IPS-18c (cell line): ENCODE data around the gene P2RX7.
"Not testable (repeated sequence)": the region's sequence is repeated elsewhere in the genome, so short reads cannot be mapped to it uniquely, and the experiment has no call there.

ENCODE experiments used
- H3K4me3 ChIP-seq: 2 replicates; pipeline ENCODE4 v1.7.0; 2013; ENCODE audit warnings: low read depth, mild to moderate bottlenecking, low read length, moderate library complexity; ENCODE audit not compliant: insufficient read depth
- H3K9me3 ChIP-seq: one replicate; pipeline ENCODE4 v1.6.1; 2013; ENCODE audit warnings: mild to moderate bottlenecking, low read length, moderate library complexity; ENCODE audit not compliant: control insufficient read depth, insufficient read depth

Gene P2RX7

DNA sequence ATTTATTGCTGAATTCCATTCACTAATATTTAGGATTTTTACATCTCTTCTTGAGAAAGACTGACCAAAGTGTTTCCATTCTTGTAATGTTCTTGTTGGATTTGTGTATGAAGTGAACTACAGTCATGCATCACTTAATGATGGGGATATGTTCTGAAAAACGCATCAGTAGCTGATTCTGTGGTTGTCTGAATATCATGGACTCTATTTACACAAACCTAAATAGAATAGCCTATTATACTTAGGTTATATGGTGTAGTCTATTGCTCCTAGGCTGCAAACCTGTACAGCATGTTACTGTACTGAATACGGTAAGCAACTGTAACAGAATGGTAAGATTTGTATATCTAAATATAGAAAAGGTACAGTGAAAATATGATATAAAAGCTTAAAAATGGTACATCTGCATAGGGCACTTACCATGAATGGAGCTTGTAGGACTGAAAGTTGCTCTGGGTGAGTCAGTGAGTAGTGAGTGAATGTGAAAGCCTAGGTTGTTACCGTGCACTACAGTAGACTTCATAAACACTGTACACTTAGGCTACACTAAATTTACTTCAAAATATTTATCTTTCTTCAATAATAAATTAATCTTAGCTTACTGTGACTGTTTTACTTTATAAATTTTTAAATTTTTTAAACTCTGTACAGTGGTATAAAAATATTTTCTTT is 49.7 kb downstream of the P2RX7 start:
- no peaks in the 10 kb centered on the region for H3K9me3 ChIP-seq
- H3K4me3 ChIP-seq: no peak overlapping the region

- Histone ChIP-seq H3K9me3 (no peaks in the 10 kb centered on the region), H3K4me3 (no peak overlapping the region)
These were observed 51.7 kb downstream of the P2RX7 start for GRCh38 chr12:121184425-121184824.

DNA sequence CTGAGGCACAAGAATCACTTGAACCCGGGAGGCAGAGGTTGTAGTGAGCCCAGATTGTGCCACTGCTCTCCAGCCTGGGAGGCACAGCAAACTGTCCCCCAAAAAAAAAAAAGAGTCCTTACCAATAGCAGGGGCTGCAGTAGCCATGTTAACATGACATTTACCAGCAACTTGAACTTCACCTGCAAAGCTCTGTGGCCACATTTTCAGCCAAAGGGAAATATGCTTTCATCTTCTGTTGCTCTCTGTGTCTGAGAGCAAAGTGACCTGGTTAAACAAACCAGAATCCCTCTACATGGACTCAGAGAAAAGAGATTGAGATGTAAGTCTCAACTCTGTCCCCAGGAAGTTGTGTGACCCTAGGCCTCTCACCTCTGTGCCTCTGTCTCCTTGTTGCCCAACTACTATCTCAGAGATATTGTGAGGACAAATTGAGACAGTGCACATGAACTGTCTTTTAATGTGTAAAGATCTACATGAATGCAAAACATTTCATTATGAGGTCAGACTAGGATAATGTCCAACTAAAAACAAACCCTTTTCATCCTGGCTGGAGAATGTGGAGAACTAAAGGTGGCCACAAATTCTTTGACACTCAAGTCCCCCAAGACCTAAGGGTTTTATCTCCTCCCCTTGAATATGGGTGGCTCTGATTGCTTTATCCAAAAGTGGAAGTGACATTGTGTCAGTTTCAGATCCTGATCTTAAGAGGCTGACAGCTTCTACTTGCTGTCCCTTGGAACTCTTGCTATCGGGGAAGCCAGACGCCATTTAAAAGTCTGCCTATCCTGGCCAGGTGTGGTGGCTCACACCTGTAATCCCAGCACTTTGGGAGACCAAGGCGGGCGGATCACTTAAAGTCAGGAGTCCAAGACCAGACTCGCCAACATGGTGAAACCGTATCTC is 52.6 kb downstream of the P2RX7 start:
- Histone ChIP-seq H3K9me3 (no peaks in the 10 kb centered on the region), H3K4me3 (no peak overlapping the region)

GRCh38 chr12:121186826-121187225 is 54.1 kb downstream of the P2RX7 start:
- Histone ChIP-seq H3K9me3 (no peaks in the 10 kb centered on the region), H3K4me3 (no peak overlapping the region)

DNA sequence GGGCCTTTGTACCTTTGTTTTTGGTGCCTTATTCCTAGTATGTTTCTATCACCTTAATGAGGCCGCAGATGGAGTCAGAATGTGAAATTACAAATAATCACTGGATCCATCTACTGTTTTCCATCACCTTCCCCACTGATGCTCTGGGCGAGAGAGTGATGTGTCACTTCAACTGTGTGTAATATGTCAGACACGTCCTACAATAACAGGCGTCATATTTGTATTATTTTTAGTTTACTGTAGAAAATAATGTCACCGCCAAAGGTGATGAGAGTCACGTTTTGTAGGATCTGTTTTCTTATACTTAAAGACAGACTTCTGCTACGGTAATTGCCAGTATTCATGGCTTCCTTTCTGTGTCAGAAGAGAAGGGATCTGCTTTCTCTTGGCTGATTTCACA is 54.8 kb downstream of the P2RX7 start:
- no peaks in the 10 kb centered on the region for H3K9me3 ChIP-seq
- no peak overlapping the region for H3K4me3 ChIP-seq

DNA sequence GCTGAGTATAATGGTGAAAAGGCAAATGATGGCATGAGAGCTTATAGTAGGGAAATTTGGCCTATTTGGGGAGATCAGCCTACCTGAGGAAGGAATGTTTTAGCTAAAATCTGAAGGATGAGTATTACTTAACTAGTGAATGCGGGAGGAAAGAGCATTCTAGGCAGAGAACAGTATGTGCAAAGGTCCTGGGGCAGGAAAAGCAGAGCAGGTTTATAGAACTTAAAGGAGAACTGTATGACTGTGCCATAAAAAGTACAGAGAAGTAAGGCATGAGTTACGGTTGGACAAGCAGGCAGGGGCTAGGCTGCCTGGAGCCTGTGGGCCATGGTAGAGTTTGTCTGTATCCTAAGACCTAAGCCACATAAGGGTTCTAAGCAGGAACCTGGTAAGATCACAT is 55.6 kb downstream of the P2RX7 start:
- Histone ChIP-seq H3K9me3 (no peaks in the 10 kb centered on the region), H3K4me3 (no peak overlapping the region)

GRCh38 chr12:121189131-121189530 is 56.5 kb downstream of the P2RX7 start:
- Histone ChIP-seq H3K4me3 (no peak overlapping the region), H3K9me3 (no peaks in the 10 kb centered on the region)

- H3K9me3 ChIP-seq: no peaks in the 10 kb centered on the region
- H3K4me3 ChIP-seq: no peak overlapping the region
These were observed 57.0 kb downstream of the P2RX7 start for GRCh38 chr12:121189619-121190155.

DNA sequence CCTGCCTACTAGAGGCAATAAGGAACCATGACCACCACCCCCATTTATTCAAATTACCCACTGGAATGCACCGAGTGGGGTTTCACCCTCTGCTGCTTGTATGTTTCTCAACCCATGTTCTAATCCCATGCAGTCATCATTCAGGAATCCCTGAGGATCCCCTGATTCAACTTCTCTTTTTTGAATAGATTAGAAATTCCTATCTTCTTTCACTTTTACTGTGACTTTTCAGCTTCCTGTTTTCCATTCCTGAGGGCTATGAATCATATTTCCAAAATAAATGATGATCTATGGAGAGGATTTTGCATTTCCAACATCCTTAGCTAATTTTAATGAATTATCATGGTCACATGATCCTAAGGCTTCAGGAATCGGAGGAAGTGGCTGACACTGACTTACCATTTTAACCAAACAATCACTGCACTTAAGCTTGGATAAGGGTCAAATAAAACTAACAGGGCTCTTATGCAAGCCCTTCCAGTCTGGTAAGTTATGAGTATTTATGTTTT is 57.9 kb downstream of the P2RX7 start:
- H3K4me3 ChIP-seq: no peak overlapping the region
- H3K9me3 ChIP-seq: no peaks in the 10 kb centered on the region

DNA sequence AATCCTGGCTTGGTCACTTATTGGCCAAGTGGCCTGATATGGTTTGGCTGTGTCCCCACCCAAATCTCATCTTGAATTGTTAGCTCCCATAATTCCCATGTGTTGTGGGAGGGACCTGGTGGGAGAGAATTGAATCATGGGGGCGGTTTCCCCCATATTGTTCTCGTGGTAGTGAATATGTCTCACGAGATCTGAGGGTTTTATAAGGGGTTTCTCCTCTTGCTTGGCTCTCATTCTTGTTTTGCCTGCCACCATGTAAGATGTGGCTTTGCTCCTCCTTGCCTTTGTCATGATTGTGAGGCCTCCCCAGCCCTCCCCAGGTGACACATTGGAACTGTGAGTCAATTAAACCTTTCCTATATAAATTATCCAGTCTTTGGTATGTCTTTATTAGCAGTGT is 58.5 kb downstream of the P2RX7 start:
- H3K4me3 ChIP-seq: no peak overlapping the region
- H3K9me3 ChIP-seq: no peaks in the 10 kb centered on the region

GRCh38 chr12:121196902-121197301 is 64.2 kb downstream of the P2RX7 start:
- Histone ChIP-seq H3K4me3 (no peak overlapping the region), H3K9me3 (no peaks in the 10 kb centered on the region)

- no peak overlapping the region for H3K4me3 ChIP-seq
- H3K9me3 ChIP-seq: no peaks in the 10 kb centered on the region
These were observed 66.3 kb downstream of the P2RX7 start for GRCh38 chr12:121198949-121199348.

DNA sequence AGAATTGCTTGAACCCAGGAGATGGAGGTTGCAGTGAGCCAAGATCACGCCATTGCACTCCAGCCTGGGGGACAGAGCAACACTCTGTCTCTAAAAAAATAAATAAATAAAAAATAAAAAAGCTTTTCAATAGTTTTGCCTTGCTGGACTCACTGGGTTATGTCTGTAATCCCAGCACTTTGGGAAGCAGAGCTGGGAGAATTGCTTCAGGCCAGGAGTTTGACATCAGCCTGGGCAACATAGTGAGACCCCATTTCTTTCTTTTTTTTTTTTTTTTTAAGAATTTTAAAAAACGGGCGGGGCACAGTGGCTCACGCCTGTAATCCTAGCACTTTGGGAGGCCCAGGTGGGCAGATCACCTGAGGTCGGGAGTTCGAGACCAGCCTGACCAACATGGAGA is 68.5 kb downstream of the P2RX7 start:
- not testable (repeated sequence) for H3K9me3 ChIP-seq, H3K4me3 ChIP-seq

- Histone ChIP-seq H3K9me3 (no peaks in the 10 kb centered on the region), H3K4me3 (no peak overlapping the region)
These were observed 70.0 kb downstream of the P2RX7 start for GRCh38 chr12:121202407-121203355.

DNA sequence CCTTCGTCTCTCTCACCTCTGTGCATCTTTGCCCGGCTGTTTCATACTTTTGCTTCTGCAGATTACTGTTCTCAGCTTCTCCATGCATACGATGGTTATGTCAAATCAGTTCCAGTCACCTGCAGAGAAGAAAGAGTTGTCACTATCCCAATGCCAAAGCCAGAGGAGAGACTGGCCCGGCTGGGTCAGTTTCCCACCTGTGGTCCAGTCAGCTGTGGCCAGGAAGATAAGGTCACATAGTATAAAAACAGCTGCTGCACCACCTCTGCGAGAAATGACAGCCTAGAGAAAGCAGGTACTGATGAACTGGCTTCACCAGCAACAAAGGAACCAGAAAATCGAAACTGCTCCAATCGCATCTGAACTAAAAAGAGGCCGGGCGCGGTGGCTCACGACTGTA is 70.8 kb downstream of the P2RX7 start:
- H3K4me3 ChIP-seq: no peak overlapping the region
- no peaks in the 10 kb centered on the region for H3K9me3 ChIP-seq

DNA sequence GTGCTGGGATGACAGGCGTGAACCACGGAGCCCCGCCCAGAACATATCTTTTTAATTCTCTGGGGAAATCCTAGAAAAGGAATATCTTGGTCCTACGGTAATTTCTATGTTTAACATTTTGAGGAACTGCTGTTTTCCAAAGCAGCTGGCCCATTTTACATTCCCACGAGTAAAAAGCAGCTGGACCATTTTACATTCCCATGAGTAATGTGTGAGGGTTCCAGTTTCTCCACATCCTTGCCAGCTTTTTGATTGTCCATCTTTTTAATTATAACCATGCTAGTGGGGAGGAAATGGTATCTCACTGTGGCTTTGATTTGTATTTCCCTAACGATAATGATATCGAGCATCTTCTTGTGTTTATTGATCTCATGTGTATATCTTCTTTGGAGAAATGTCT is 72.8 kb downstream of the P2RX7 start:
- no peaks in the 10 kb centered on the region for H3K9me3 ChIP-seq
- H3K4me3 ChIP-seq: no peak overlapping the region

GRCh38 chr12:121208571-121208970 is 75.9 kb downstream of the P2RX7 start:
- H3K9me3 ChIP-seq, H3K4me3 ChIP-seq: not testable (repeated sequence)
